ENCODE data around the gene ACTRT3.
A peak's percentile ranks its signal among the peaks of the same experiment; 100 is the strongest.

ACTRT3 gene

DNA sequence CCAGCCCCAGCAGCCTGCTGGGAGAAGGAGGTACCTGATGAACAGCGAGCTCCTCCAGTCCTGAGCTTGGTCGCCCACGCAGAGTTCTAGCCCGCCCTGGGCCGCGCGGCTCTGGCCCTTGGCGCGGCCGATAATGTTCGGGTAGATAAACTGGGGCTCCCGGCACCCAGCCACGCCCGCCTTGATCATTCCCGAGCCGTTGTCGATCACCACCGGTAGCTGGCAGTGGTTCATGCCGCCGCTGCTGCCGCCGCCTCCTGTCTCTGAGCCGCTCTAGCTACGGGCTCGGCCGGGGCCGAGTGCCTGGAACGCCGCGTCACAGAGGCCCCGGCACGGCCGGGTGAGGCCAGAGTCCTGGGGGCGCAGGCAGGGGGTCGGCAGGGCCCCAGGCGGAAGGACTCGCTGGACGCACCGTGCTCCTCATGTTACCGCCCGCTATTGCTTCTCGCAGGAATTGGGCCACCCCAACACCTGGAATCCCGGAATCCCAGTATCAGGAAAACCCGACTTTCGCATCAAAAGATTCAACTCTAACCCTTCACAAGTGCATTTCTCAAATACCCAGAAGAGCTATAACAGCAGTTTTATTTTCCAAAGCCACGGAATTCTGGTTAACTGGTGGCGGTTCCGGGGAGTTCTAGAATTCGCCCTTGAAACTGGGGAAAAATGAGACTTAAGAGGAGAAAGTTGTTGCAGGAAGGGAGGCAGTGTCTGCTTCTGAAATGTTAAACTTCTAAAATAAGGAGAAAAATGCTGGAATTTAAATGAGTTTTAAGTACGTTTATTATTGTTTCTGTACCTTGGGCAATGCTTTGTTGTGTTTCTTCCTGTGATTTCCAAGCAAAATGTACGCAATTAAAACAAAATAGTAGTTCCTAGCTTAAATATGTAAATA is at the start of gene ACTRT3:
Gene ACTRT3, minus strand, starts transcription at position 275 of the 895 bp plus-strand sequence. Its CDS starts 41 bp downstream, at position 234.
- H3K9me3 ChIP-seq (ENCODE audit: control insufficient read depth in 1 of 2, low read length in 2 of 2), result no peaks in the 10 kb centered on the region
- H3K4me1 ChIP-seq (ENCODE audit: control insufficient read depth in 1 of 2, insufficient read depth in 2 of 2, low read length in 2 of 2), result peaks cover 7 to 10% of the 10 kb centered on the region in 2 donors
- no peaks in the 10 kb centered on the region for H3K36me3 ChIP-seq (ENCODE audit: control insufficient read depth in 1 of 2, insufficient read depth in 2 of 2, low read length in 2 of 2)
- H3K27me3 ChIP-seq (ENCODE audit: control insufficient read depth in 1 of 2, insufficient read depth in 2 of 2, low read length in 2 of 2), result no peaks in the 10 kb centered on the region
- peak within 1 kb of the TSS; percentile 85 to 92 for H3K9ac ChIP-seq (ENCODE audit: low read depth in 1 of 2, low read length in 2 of 2)
- peak within 1 kb of the TSS; percentile 80 for H3K27ac ChIP-seq (ENCODE audit: low read depth, low read length)
- H3K4me3 ChIP-seq (ENCODE audit: low read depth in 1 of 2, low read length in 2 of 2), result peak within 1 kb of the TSS; percentile 77 to 84

DNA sequence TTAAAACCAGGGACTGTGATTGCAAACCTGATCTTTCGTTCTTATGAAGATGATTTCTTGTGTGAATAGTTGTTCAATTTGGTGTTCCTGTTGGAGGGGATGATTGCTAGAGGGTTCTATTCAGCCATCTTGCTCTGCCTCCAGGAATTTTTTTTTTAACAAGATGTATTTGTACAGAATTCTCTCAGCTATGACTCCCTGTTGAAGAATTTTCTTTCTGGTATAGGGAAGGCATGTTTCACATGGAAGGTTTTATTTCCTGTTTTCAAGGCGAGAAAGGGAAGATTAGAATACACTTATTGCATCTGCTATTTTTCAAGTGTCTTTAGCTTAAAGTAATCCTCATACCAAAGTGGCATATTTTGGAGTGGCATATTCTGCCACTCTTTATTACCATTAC is 49.0 kb upstream of the ACTRT3 start:
- Histone ChIP-seq H3K9ac (ENCODE audit: low read depth in 1 of 2, low read length in 2 of 2) (no peak overlapping the region), H3K4me3 (ENCODE audit: low read depth in 1 of 2, low read length in 2 of 2) (no peak overlapping the region), H3K36me3 (ENCODE audit: control insufficient read depth in 1 of 2, insufficient read depth in 2 of 2, low read length in 2 of 2) (no peaks in the 10 kb centered on the region), H3K27me3 (ENCODE audit: control insufficient read depth in 1 of 2, insufficient read depth in 2 of 2, low read length in 2 of 2) (no peaks in the 10 kb centered on the region), H3K4me1 (ENCODE audit: control insufficient read depth in 1 of 2, insufficient read depth in 2 of 2, low read length in 2 of 2) (peaks cover 0 to 4% of the 10 kb centered on the region in 2 donors), H3K27ac (ENCODE audit: low read depth, low read length) (no peak overlapping the region), H3K9me3 (ENCODE audit: control insufficient read depth in 1 of 2, low read length in 2 of 2) (peaks cover 7 to 8% of the 10 kb centered on the region in 2 donors)

DNA sequence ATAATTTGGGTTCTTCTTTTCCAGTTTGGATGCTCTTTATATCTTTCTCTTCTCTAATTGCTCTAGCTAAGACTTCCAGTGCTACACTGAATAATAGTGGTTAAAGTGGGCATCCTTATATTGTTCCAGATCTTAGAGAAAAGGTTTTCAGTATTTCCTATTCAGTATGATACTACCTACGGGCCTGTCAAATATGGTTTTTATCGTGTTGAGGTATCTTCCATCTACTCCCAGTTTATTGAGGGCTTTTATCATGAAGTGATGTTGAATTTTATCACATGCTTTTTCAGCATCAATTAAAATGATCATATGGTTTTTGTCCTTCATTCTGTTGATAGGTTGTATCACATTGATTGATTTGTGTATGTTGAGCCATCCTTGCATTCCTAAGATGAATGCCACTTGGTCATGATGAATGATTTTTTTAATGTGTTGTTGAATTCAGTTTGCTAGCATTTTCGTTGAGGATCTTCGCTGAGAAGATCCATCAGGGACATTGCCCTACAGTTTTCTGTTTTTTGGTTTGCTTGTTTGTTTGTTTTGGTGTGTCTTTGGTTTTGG is 46.3 kb upstream of the ACTRT3 start:
- no peaks in the 10 kb centered on the region for H3K27me3 ChIP-seq (ENCODE audit: control insufficient read depth in 1 of 2, insufficient read depth in 2 of 2, low read length in 2 of 2)
- no peak overlapping the region for H3K27ac ChIP-seq (ENCODE audit: low read depth, low read length)
- peaks cover 0 to 22% of the 10 kb centered on the region in 2 donors for H3K4me1 ChIP-seq (ENCODE audit: control insufficient read depth in 1 of 2, insufficient read depth in 2 of 2, low read length in 2 of 2)
- H3K9me3 ChIP-seq (ENCODE audit: control insufficient read depth in 1 of 2, low read length in 2 of 2), result peaks cover 7 to 8% of the 10 kb centered on the region in 2 donors
- H3K9ac ChIP-seq (ENCODE audit: low read depth in 1 of 2, low read length in 2 of 2), result no peak overlapping the region
- no peaks in the 10 kb centered on the region for H3K36me3 ChIP-seq (ENCODE audit: control insufficient read depth in 1 of 2, insufficient read depth in 2 of 2, low read length in 2 of 2)
- H3K4me3 ChIP-seq (ENCODE audit: low read depth in 1 of 2, low read length in 2 of 2), result no peak overlapping the region

DNA sequence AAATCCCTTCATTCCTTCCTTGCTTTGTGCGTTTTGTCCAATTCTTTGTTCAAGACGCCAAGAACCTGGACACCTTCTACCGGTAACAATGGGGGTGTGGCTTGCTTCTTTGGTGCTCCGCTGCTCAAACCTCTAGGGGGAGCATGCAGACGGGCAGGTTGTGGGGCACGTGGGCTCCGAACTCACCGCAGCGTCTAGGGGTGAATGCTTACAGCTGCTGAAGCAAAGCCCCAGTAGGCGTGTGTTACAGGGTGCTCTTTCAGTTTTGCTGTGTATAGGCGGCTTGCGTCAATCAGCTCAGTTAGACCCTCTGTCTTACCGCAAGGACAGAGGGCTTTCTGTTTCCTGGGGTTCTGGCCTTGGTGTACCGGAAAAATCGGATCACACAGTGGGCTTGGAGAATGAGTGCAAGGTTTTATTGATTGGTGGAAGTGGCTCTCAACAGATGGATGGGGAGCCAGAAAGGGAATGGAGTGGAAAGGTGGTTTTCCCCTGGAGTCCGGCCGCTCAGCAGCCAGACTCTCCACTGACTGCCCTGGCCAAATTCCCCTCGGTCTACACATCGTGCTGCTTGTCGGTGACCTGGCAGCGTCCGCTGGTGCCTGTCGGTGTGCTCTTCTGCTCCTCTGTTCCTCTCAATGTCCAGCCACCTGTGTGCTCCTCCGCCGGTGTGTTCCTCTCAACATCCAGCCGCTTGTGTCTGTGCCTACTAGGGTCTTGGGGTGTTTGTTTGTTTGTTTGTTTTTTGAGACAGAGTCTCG is 44.6 kb upstream of the ACTRT3 start:
- peak overlapping the region in 1 of 2 donors; percentile 79 for H3K9ac ChIP-seq (ENCODE audit: low read depth in 1 of 2, low read length in 2 of 2)
- peaks cover 0 to 22% of the 10 kb centered on the region in 2 donors for H3K4me1 ChIP-seq (ENCODE audit: control insufficient read depth in 1 of 2, insufficient read depth in 2 of 2, low read length in 2 of 2)
- H3K27me3 ChIP-seq (ENCODE audit: control insufficient read depth in 1 of 2, insufficient read depth in 2 of 2, low read length in 2 of 2), result no peaks in the 10 kb centered on the region
- H3K36me3 ChIP-seq (ENCODE audit: control insufficient read depth in 1 of 2, insufficient read depth in 2 of 2, low read length in 2 of 2), result no peaks in the 10 kb centered on the region
- H3K27ac ChIP-seq (ENCODE audit: low read depth, low read length), result no peak overlapping the region
- peaks cover 7 to 8% of the 10 kb centered on the region in 2 donors for H3K9me3 ChIP-seq (ENCODE audit: control insufficient read depth in 1 of 2, low read length in 2 of 2)
- peak overlapping the region; percentile 71 to 82 for H3K4me3 ChIP-seq (ENCODE audit: low read depth in 1 of 2, low read length in 2 of 2)

DNA sequence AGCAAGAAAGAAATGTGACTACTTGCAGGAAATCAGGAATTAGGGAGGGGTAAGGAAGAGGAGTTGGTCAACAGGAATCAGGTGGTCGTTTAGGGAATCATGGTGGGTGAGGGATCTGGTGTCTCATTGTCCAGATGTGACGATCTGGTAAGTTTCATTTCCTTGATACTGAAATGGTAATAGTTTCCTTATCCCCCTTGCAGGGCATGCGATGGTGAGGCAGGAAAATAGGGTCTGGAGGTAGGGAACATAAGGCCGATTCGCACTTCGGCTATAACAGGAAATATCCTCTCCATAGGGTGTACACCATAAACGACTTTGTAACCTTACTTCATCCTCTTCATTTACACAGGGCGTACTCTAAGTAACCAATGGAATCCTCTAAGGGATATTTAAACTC is 43.9 kb upstream of the ACTRT3 start:
- peaks cover 0 to 22% of the 10 kb centered on the region in 2 donors for H3K4me1 ChIP-seq (ENCODE audit: control insufficient read depth in 1 of 2, insufficient read depth in 2 of 2, low read length in 2 of 2)
- no peaks in the 10 kb centered on the region for H3K36me3 ChIP-seq (ENCODE audit: control insufficient read depth in 1 of 2, insufficient read depth in 2 of 2, low read length in 2 of 2)
- peak overlapping the region; percentile 71 to 82 for H3K4me3 ChIP-seq (ENCODE audit: low read depth in 1 of 2, low read length in 2 of 2)
- H3K9me3 ChIP-seq (ENCODE audit: control insufficient read depth in 1 of 2, low read length in 2 of 2), result peaks cover 7 to 8% of the 10 kb centered on the region in 2 donors
- H3K27ac ChIP-seq (ENCODE audit: low read depth, low read length), result no peak overlapping the region
- H3K9ac ChIP-seq (ENCODE audit: low read depth in 1 of 2, low read length in 2 of 2), result peak overlapping the region in 1 of 2 donors; percentile 79
- H3K27me3 ChIP-seq (ENCODE audit: control insufficient read depth in 1 of 2, insufficient read depth in 2 of 2, low read length in 2 of 2), result no peaks in the 10 kb centered on the region

DNA sequence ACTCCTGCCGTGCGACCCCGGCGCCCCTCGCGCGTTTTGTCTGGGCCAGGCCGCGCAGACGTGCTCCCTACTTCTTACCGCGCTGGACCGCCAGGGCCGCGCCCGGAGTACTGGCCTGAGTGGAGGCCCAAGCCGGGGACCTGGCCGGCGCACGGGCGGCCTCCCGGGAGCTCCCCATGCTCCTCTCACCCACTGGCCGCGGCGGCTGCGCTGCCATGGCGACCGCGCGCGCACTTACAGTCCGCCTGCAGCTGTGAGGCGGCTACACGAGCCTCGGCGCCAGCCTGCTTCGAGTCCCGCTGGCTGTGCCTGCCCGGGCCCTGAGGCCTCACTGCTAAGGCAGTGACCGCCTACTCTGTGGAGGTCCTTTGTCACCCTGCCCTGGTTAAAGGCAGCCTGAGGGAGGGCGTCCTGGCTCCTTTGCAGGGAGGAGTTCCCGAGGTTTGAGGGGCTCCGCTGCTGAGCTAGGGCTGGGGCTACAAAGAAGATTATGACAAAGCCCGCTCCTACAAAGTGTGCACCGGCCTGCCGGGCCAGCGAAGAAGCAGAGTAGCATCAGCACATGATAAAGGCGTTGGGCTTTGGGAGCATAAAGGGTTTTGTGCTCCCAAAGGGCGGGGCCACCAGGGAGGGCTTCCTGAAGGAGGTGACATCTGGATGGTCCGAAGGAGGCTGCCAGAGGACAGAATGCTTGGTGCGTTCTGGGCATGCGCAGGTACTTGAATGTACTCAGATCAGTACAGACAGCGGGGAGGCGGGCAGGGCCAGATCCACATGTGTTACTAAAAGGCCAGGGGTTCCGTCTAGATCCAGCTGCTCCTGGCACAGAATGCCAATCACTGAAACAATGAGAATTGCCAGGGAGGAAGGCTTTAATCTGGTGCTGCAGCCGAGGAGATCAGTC is 43.2 kb upstream of the ACTRT3 start, which contains the start of the genes LRRC34 and LRRIQ4:
Gene LRRC34, minus strand, starts transcription at position 573 of the 904 bp plus-strand sequence. Its CDS starts 356 bp downstream, at position 217.
Gene LRRIQ4, plus strand, starts transcription at position 539 of the 904 bp plus-strand sequence. CDS start 9,052 bp downstream, outside the sequence.
- H3K27me3 ChIP-seq (ENCODE audit: control insufficient read depth in 1 of 2, insufficient read depth in 2 of 2, low read length in 2 of 2), result no peaks in the 10 kb centered on the region
- H3K9ac ChIP-seq (ENCODE audit: low read depth in 1 of 2, low read length in 2 of 2), result peak within 1 kb of the TSS; percentile 61 to 79
- H3K4me1 ChIP-seq (ENCODE audit: control insufficient read depth in 1 of 2, insufficient read depth in 2 of 2, low read length in 2 of 2), result peaks cover 0 to 22% of the 10 kb centered on the region in 2 donors
- H3K36me3 ChIP-seq (ENCODE audit: control insufficient read depth in 1 of 2, insufficient read depth in 2 of 2, low read length in 2 of 2), result no peaks in the 10 kb centered on the region
- peak within 1 kb of the TSS; percentile 71 to 82 for H3K4me3 ChIP-seq (ENCODE audit: low read depth in 1 of 2, low read length in 2 of 2)
- peaks cover 7 to 8% of the 10 kb centered on the region in 2 donors for H3K9me3 ChIP-seq (ENCODE audit: control insufficient read depth in 1 of 2, low read length in 2 of 2)
- no peak within 1 kb of the TSS for H3K27ac ChIP-seq (ENCODE audit: low read depth, low read length)

DNA sequence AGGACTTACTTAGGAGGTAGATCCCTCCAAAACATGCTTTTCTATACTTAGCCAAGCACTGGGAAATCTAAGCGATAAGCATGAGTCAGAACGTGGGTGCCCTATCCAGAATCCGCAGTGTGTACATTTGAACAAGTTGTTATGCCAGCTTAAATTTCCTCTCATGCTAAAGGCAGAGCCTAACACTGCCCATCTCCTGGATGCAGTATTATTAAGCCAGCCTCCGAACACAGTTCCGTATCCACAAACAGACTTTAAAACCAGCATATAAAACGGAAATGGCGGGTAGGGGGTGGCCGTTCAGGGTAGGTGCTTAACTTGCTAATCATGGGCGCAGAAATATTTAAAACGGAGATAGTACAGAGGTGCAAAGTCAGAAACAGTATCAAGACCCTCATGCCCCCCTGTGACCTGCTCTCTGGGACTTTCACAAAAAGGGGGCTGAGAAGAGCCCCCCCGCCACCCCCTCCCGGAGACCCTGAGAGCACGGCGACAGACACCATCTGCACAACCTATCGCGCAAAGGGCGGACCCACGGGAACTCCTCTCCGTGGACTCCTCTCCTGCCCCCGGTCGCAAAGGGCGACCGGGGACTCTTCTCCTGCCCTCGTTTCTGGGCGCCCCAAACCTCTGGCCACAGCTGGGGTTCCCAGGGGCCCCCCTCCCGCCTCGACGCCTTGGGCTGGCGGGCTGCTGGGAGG is 42.4 kb upstream of the ACTRT3 start:
- H3K9ac ChIP-seq (ENCODE audit: low read depth in 1 of 2, low read length in 2 of 2), result peak overlapping the region in 1 of 2 donors; percentile 79

DNA sequence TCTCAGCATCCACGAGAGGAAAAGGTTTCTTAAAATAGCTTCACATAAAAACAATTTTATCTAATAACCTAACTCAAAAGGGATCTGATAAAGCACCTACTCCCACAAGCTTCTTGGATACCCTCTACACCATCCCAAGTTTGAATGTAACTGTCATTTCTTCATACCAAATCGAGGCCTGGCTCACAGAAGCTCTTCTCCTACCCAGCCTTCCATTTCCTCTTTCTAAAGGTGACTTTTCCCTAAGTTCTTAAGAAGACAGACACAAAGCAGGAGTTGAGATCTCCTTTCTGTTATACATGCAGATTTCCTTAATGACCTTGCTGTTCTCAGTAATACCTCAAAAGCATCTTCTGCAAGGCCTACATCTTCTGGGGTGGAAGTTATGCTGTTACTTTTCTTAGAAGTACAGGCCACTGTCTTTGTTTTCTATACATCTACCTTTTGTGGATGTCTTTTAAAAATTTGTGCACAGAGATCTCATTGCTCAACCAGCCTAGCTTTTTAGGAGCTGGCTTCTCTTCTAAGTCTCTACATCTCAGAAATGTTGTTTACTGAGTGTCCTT is 40.0 kb upstream of the ACTRT3 start:
- Histone ChIP-seq H3K36me3 (ENCODE audit: control insufficient read depth in 1 of 2, insufficient read depth in 2 of 2, low read length in 2 of 2) (no peaks in the 10 kb centered on the region), H3K27me3 (ENCODE audit: control insufficient read depth in 1 of 2, insufficient read depth in 2 of 2, low read length in 2 of 2) (no peaks in the 10 kb centered on the region), H3K9me3 (ENCODE audit: control insufficient read depth in 1 of 2, low read length in 2 of 2) (no peaks in the 10 kb centered on the region), H3K4me3 (ENCODE audit: low read depth in 1 of 2, low read length in 2 of 2) (no peak overlapping the region), H3K27ac (ENCODE audit: low read depth, low read length) (no peak overlapping the region), H3K4me1 (ENCODE audit: control insufficient read depth in 1 of 2, insufficient read depth in 2 of 2, low read length in 2 of 2) (peaks cover 0 to 22% of the 10 kb centered on the region in 2 donors), H3K9ac (ENCODE audit: low read depth in 1 of 2, low read length in 2 of 2) (no peak overlapping the region)

More for the DNA sequence above, 42.4 kb upstream of the ACTRT3 start:
- H3K27ac ChIP-seq (ENCODE audit: low read depth, low read length), result no peak overlapping the region
- peak overlapping the region; percentile 71 to 82 for H3K4me3 ChIP-seq (ENCODE audit: low read depth in 1 of 2, low read length in 2 of 2)
- no peaks in the 10 kb centered on the region for H3K36me3 ChIP-seq (ENCODE audit: control insufficient read depth in 1 of 2, insufficient read depth in 2 of 2, low read length in 2 of 2)
- H3K9me3 ChIP-seq (ENCODE audit: control insufficient read depth in 1 of 2, low read length in 2 of 2), result peaks cover 7 to 8% of the 10 kb centered on the region in 2 donors
- H3K4me1 ChIP-seq (ENCODE audit: control insufficient read depth in 1 of 2, insufficient read depth in 2 of 2, low read length in 2 of 2), result peaks cover 0 to 22% of the 10 kb centered on the region in 2 donors
- no peaks in the 10 kb centered on the region for H3K27me3 ChIP-seq (ENCODE audit: control insufficient read depth in 1 of 2, insufficient read depth in 2 of 2, low read length in 2 of 2)

Data from duodenal mucosa (tissue), 2 donors.